GM06990 (cell line): ENCODE measurements around the gene STX2.
A peak's percentile ranks its signal among the peaks of the same experiment; 100 is the strongest.

Experiments used
- DNase-seq: peaks from one replicate; pipeline ENCODE4 v3.0.0-alpha.2; 2011; ENCODE audit not compliant: insufficient read length; ENCODE audit errors: extremely low read depth
- H3K27me3 ChIP-seq: replicated peaks from 2 replicates; pipeline ENCODE4 v1.6.0; 2011; ENCODE audit warnings: low read length; ENCODE audit not compliant: control insufficient read depth, insufficient read depth
- H3K36me3 ChIP-seq: 2 replicates; pipeline ENCODE4 v1.5.1; 2011; ENCODE audit warnings: low read length; ENCODE audit not compliant: control insufficient read depth, insufficient read depth
- H3K4me3 ChIP-seq: replicated peaks from 2 replicates; pipeline ENCODE4 v1.5.1; 2011; ENCODE audit warnings: low read depth, mild to moderate bottlenecking, control low read depth, low read length
- TF ChIP-seq, protein P1 (sequence below): IDR thresholded peaks from 2 replicates; pipeline ENCODE4 v1.5.1; 2011; ENCODE audit warnings: low read length, control low read depth, mild to moderate bottlenecking, inconsistent platforms; ENCODE audit not compliant: insufficient read depth, poor library complexity, severe bottlenecking

Gene STX2

DNA sequence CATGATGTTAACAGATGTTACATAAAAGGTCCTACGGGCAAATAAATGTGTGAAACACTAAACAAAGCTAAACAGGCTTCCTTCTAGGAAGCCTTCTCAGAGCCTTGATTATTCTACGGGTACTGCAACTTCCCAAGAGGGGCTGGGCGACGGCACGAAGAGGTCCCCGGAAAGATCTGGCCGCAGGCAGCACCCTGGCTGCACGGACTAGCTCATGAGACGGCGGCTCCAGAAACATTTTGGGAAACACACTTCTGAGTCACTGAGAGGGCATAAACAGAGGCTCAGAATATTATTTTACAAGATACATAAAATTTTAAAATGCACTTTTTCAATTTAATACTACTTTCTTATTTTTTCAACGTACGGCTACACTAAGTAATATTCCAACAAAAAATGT, 19.4 kb downstream of the STX2 start:
- Histone ChIP-seq H3K27me3 (no peaks in the 10 kb centered on the region), H3K36me3 (peaks cover 2% of the 10 kb centered on the region; the same call in 1 of the 2 replicates), H3K4me3 (no peak overlapping the region)
- TF ChIP-seq, protein P1, sequence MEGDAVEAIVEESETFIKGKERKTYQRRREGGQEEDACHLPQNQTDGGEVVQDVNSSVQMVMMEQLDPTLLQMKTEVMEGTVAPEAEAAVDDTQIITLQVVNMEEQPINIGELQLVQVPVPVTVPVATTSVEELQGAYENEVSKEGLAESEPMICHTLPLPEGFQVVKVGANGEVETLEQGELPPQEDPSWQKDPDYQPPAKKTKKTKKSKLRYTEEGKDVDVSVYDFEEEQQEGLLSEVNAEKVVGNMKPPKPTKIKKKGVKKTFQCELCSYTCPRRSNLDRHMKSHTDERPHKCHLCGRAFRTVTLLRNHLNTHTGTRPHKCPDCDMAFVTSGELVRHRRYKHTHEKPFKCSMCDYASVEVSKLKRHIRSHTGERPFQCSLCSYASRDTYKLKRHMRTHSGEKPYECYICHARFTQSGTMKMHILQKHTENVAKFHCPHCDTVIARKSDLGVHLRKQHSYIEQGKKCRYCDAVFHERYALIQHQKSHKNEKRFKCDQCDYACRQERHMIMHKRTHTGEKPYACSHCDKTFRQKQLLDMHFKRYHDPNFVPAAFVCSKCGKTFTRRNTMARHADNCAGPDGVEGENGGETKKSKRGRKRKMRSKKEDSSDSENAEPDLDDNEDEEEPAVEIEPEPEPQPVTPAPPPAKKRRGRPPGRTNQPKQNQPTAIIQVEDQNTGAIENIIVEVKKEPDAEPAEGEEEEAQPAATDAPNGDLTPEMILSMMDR: no peak
- DNase-seq: no peak

DNA sequence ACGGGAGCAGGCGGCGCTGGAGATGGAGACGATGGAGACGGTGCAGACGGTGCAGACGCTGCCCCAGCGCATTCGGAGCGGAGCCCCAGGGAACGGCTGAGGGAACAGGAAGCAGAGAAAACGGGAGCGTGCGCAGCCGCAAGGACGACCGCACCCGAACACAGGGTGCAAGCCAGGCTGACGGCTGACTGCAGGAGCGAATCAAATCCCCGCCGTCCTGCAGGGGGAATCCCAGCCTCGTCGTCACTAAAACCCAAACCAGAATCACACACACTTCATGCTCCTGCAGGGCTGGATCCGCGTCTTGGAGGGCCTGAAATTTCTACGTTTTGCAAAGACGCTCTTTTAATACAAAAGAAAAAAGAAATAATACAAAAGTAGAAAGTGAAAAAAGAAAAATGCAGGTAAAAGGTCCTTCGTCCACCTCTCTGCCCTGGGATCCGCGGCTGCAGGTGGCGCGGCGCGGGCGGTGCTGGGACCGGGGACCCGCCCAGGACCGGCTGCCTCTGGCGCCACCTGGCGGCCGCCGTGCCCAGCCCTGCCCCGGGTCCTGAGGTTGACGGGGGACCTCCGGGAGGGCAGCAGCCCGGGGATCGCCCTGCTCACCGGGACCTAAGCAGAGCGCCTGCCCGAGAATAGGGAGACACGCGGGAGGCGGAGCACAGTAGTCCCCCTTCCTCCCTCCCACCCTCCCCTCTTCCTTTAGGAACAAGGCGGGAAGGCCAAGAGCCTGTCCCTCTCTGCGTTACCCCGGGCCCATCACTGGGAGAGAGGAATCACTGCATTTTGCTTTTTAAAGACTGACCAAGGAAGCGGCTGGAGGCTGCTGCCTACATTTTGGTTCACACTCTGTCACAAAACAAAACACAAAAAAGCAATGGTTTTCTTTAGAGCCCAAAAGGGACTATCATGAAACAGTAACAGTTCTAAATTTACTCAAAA, 20.1 kb downstream of the STX2 start:
- Histone ChIP-seq H3K27me3 (no peaks in the 10 kb centered on the region), H3K4me3 (peak overlapping the region; percentile 66), H3K36me3 (peaks cover 2% of the 10 kb centered on the region; the same call in 1 of the 2 replicates)
- TF ChIP-seq, protein P1: peak; percentile 74
- peak; percentile 81 for DNase-seq

DNA sequence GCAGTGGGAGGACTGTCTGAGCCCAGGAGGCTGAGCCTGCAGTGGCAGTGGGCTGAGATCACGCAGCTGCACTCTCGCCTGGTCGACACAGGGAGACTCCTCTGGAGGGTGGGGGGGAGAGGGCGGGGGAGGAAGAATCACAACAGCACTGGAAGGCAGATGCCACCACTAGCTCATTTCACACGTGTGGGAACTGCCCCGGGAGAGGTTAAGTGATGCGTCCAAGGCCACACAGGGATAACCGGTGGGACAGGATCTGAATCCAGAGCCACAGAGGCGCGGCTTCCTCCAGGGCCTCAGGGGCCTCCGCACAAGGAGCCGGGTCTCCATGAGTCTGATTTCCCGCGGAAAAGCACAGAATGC, 20.8 kb downstream of the STX2 start:
- TF ChIP-seq, protein P1: no peak
- Histone ChIP-seq H3K27me3 (no peaks in the 10 kb centered on the region), H3K36me3 (peaks cover under 1% of the 10 kb centered on the region; the same call in 1 of the 2 replicates), H3K4me3 (peak overlapping the region; percentile 66)
- DNase-seq: no peak

DNA sequence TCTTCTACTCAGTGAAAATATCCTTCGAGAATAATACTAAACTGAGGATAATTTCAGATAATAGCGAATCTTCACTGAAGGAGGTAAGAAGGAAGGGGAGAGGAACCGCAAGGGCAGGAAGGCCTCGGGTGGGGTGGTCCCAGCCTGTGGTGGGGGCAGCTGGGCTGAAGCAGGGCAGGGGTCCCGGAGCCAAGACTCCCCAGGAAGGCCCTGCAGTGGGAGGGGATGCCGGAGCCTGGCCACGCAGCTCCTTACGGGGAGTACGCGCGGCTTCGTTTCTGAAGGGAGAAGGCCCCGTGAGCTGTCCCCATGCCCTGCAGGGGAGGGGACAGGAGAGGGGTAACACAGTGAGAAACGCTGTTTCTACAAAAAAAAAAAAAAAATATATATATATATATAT, 21.2 kb downstream of the STX2 start:
- no peaks in the 10 kb centered on the region for H3K36me3 ChIP-seq
- H3K4me3 ChIP-seq: no peak overlapping the region
- DNase-seq: no peak
- no peaks in the 10 kb centered on the region for H3K27me3 ChIP-seq
- TF ChIP-seq, protein P1: no peak

DNA sequence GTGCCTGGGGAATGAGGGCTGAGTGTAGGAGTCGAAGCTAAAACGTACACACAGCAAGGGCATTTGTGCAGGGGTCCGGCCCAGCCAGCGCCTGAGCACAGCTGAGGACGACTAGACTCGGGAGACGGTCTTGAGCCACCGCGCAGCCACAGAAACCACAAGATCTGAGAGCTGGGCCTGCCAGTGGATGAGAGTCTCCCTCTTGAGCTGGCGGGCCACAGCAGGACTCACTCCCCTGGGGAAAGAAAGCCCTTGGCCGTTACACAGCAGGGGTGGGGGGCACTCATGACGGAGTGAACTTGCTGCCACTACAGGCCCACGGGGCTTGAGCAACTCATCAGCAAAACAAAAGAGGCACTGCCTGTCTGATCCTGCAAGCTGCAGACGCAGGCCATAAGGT, 23.0 kb downstream of the STX2 start:
- TF ChIP-seq, protein P1: no peak
- Histone ChIP-seq H3K36me3 (no peaks in the 10 kb centered on the region), H3K27me3 (no peaks in the 10 kb centered on the region), H3K4me3 (peak overlapping the region; percentile 33; the same call in 1 of the 2 replicates)
- DNase-seq: peak; percentile 50
